BJ (cell line): ENCODE results near the gene KRTAP5-7. TPM values are rescaled to one million over a fixed set of nuclear protein-coding genes. Genes with fewer than 3 reads are reported as not detected.

Experiments
- CTCF ChIA-PET: fragments of 350-600 bp; formaldehyde crosslinking; extraction: SDS; loops from one replicate; lab custom pipeline; 2021; ENCODE audit warnings: antibody characterized with exemption, inconsistent platforms; lab: Yijun Ruan, JAX
- POLR2A ChIA-PET: fragments of 300-600 bp; sonication (Branson Sonifier 250); formaldehyde crosslinking; extraction: SDS; loops from one replicate; lab custom pipeline; 2021; ENCODE audit warnings: antibody characterized with exemption; lab: Charles Lee
- DNase-seq: peaks from one replicate; pipeline ENCODE4 v3.0.0-alpha.2; 2011; ENCODE audit warnings: low read depth
- H3K27me3 ChIP-seq: 2 replicates; pipeline ENCODE4 v1.6.0; 2011; ENCODE audit warnings: low read length; ENCODE audit not compliant: control insufficient read depth, insufficient read depth
- H3K36me3 ChIP-seq: 2 replicates; pipeline ENCODE4 v1.5.1; 2011; ENCODE audit warnings: low read length; ENCODE audit not compliant: control insufficient read depth, insufficient read depth
- H3K4me3 ChIP-seq: 2 replicates; pipeline ENCODE4 v1.5.1; 2011; ENCODE audit warnings: low read depth, mild to moderate bottlenecking, control low read depth, low read length
- polyA plus RNA-seq: library from polyadenylated mRNA; depleted of rRNA; stranded (reverse); fragments of >200 nt; gene quantifications from 2 replicates; pipeline ENCODE4 v1.2.3, GENCODE V29; 2011
- TF ChIP-seq, protein P1 (sequence below): IDR thresholded peaks from 2 replicates; pipeline ENCODE4 v1.5.1; 2011; ENCODE audit warnings: low read depth, mild to moderate bottlenecking, control low read depth, inconsistent platforms, low read length, moderate library complexity; ENCODE audit not compliant: insufficient read depth

The KRTAP5-7 gene
- polyA plus RNA-seq, 1 experiment = not detected

DNA sequence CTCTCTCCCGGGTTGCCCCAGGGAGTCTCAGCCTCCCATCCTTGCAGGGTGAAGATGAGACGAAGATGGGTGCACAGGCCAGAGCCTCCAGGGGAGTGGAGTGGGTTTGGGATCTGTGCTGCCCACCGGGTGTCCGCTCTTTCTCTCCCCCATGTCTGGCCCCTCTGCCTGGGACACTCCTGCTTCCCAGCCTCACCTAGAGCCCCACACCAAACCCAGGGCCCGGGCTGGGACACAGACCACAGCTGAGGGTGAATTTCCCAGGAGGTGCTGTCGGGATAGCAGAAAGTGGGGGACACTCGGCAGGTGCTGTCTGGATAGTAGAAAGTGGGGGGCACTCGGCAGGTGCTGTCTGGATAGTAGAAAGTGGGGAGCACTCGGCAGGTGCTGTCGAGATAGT is 25.0 kb upstream of the KRTAP5-7 start:
- CTCF ChIA-PET = no interaction called here
- no peaks in the 10 kb centered on the region for H3K27me3 ChIP-seq
- POLR2A ChIA-PET = no interaction called here
- TF ChIP-seq, protein P1, sequence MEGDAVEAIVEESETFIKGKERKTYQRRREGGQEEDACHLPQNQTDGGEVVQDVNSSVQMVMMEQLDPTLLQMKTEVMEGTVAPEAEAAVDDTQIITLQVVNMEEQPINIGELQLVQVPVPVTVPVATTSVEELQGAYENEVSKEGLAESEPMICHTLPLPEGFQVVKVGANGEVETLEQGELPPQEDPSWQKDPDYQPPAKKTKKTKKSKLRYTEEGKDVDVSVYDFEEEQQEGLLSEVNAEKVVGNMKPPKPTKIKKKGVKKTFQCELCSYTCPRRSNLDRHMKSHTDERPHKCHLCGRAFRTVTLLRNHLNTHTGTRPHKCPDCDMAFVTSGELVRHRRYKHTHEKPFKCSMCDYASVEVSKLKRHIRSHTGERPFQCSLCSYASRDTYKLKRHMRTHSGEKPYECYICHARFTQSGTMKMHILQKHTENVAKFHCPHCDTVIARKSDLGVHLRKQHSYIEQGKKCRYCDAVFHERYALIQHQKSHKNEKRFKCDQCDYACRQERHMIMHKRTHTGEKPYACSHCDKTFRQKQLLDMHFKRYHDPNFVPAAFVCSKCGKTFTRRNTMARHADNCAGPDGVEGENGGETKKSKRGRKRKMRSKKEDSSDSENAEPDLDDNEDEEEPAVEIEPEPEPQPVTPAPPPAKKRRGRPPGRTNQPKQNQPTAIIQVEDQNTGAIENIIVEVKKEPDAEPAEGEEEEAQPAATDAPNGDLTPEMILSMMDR = no peak
- no peak for DNase-seq
- H3K4me3 ChIP-seq = no peak overlapping the region
- peaks cover 29% of the 10 kb centered on the region for H3K36me3 ChIP-seq

DNA sequence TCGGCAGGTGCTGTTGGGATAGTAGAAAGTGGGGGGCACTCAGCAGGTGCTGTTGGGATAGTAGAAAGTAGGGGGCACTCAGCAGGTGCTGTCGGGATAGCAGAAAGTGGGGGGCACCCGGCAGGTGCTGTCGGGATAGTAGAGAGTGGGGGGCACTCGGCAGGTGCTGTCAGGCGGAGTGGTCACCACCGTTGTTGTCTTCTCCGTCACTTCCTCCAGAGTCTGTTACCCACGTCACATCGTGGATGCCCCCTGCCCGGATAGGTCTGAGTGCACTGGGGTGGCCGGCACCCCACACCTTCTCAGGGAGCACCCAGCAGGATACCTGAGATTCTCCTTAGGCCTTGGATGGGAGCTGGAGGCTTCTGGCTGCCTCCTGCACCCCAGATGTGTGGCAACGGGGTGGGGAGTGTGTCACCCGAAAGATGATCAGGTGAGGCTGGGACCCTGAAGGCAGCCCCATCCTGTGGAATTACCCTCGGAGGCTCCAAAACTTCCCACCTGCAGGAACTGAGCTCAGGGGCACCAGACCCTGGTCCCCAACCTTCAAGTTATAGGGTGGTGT is 24.1 kb upstream of the KRTAP5-7 start:
- no peak for DNase-seq
- ChIA-PET CTCF (no interaction called here), POLR2A (no interaction called here)
- Histone ChIP-seq H3K36me3 (peaks cover 22% of the 10 kb centered on the region), H3K4me3 (no peak overlapping the region), H3K27me3 (no peaks in the 10 kb centered on the region)
- TF ChIP-seq, protein P1 = no peak

DNA sequence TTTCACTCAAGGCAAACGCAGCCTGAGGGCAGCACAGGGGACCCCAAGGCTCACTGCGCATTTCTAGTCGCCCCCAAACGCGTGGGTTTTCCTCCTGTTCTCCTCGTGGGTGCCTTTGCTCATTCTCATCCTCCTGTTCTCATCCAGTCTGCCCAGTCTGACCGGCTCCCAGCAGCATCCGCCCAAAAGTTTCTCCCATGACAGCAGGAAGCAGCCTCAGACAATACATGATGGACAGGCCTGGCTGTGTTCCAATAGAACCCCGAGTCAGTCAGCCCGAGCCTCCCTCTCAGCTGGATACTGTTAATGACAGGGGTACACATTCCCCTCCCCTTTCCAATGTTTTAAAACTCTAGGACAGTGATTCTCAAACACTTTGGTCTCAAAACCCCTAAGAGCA is 22.5 kb upstream of the KRTAP5-7 start:
- no peaks in the 10 kb centered on the region for H3K27me3 ChIP-seq
- ChIA-PET CTCF (no interaction called here), POLR2A (no interaction called here)

DNA sequence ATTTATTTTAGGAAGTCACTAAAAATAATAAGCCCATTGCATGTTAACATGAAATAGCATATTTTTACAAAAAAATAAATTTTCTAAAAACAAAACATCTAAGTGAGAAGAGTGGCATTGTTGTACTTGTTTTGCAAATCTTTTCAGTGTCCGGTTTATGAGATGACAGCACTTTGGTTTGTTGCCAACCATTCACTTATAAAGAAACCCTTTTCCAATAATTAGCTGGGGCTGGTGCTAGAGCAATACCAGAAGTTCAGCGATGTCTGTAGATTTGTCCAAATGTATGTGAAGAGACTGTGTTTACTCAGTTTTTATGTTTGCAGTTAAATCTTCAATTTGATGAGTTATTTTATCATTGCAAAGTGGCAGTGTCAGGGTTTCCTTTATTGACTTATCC is 22.1 kb upstream of the KRTAP5-7 start:
- TF ChIP-seq, protein P1 = no peak
- Histone ChIP-seq H3K4me3 (no peak overlapping the region), H3K36me3 (peaks cover 15% of the 10 kb centered on the region), H3K27me3 (no peaks in the 10 kb centered on the region)
- no peak for DNase-seq
- CTCF ChIA-PET = no interaction called here
- POLR2A ChIA-PET = no interaction called here

More for the DNA sequence above, 22.5 kb upstream of the KRTAP5-7 start:
- TF ChIP-seq, protein P1 = no peak
- no peak overlapping the region for H3K4me3 ChIP-seq
- peaks cover 16% of the 10 kb centered on the region for H3K36me3 ChIP-seq
- DNase-seq = no peak

- ChIA-PET POLR2A (no interaction called here), CTCF (interaction anchor here (1.0 kb wide), 1 partner anchor 203 kb away, joined by 3 read pairs; no protein-coding TSS in a partner anchor)
Measured at GRCh38 chr11:71505781-71506180, 21.3 kb upstream of the KRTAP5-7 start.

More at GRCh38 chr11:71505781-71506180, 21.3 kb upstream of the KRTAP5-7 start:
- Histone ChIP-seq H3K36me3 (peaks cover 9% of the 10 kb centered on the region), H3K4me3 (no peak overlapping the region), H3K27me3 (no peaks in the 10 kb centered on the region)
- no peak for DNase-seq
- TF ChIP-seq, protein P1 = no peak
